Prostate gland (tissue), 2 donors: Measurements from ENCODE around the gene VASP.

Source experiments
- CTCF ChIP-seq, 4 experiments: fragments of 200-600 bp in 2 of 4; fragments of 450-650 bp in 2 of 4; sonication (generic) in 2 of 4; IDR thresholded peaks; 1 replicate in 3 of 4; 2 replicates in 1 of 4; pipeline ENCODE4 v1.5.1; 2016 to 2019; ENCODE audit warnings: antibody characterized with exemption in 4 of 4, mild to moderate bottlenecking in 2 of 4, moderate library complexity in 2 of 4
- POLR2AphosphoS5 ChIP-seq: sonication (generic); formaldehyde crosslinking; IDR thresholded peaks from one replicate; pipeline ENCODE4 v1.6.1; 2017; ENCODE audit warnings: antibody characterized with exemption

GRCh38 chr19:45522010-45522941 lies 15.0 kb downstream of the VASP start:
- TF ChIP-seq CTCF (IDR thresholded peaks at IDR 0.05) (no peak), POLR2AphosphoS5 (no peak)
